PC-9 (cell line): ENCODE results near the gene TBC1D9B. TPM values are rescaled to one million over a fixed set of nuclear protein-coding genes. Genes with fewer than 3 reads are reported as not detected.

ENCODE experiments used
- BruUV-seq: library from RNA; stranded (reverse); fragments of 400-500 nt; replicated peaks from 2 replicates; lab custom pipeline; 2021; lab: Mats Ljungman, UMichigan
- CTCF ChIA-PET: fragments of 300-600 bp; sonication (Branson Sonifier 250); formaldehyde crosslinking; loops from one replicate; lab custom pipeline; 2022; ENCODE audit warnings: antibody characterized with exemption; lab: Charles Lee
- POLR2A ChIA-PET: fragments of 300-600 bp; sonication (Branson Sonifier 250); formaldehyde crosslinking; loops from one replicate; lab custom pipeline; 2022; ENCODE audit warnings: antibody characterized with exemption; ENCODE audit not compliant: unreplicated experiment; lab: Charles Lee
- DNase-seq, 2 experiments: peaks; one replicate each; pipeline versions ENCODE4 v3.0.0 to v3.0.0-alpha.2; 2015 to 2022; ENCODE audit warnings: mixed read lengths in 1 of 2
- H2AFZ ChIP-seq: fragments of 200-600 bp; sonication (generic); 2 replicates; pipeline ENCODE4 v1.8.1; 2017; ENCODE audit warnings: antibody characterized with exemption
- H3F3A ChIP-seq: fragments of 200-600 bp; sonication (generic); 2 replicates; pipeline ENCODE4 v1.8.1; 2017; ENCODE audit warnings: antibody characterized with exemption, mild to moderate bottlenecking, low read depth; ENCODE audit not compliant: insufficient read depth
- H3K27ac ChIP-seq: fragments of 200-600 bp; sonication (generic); 2 replicates; pipeline ENCODE4 v1.6.1; 2016; ENCODE audit warnings: mixed run types
- H3K27me3 ChIP-seq: fragments of 200-600 bp; sonication (generic); 2 replicates; pipeline ENCODE4 v1.6.1; 2016; ENCODE audit warnings: low read depth, mixed run types; ENCODE audit not compliant: insufficient read depth
- H3K36me3 ChIP-seq: fragments of 200-600 bp; sonication (generic); 2 replicates; pipeline ENCODE4 v1.6.1; 2016; ENCODE audit warnings: low read depth, mixed run types
- H3K4me1 ChIP-seq: fragments of 200-600 bp; sonication (generic); replicated peaks from 2 replicates; pipeline ENCODE4 v1.6.1; 2016; ENCODE audit warnings: mixed run types; ENCODE audit not compliant: insufficient read depth
- H3K4me2 ChIP-seq: fragments of 200-600 bp; sonication (generic); 2 replicates; pipeline ENCODE4 v1.6.1; 2017; ENCODE audit warnings: mixed run types
- H3K4me3 ChIP-seq: fragments of 200-600 bp; sonication (generic); 2 replicates; pipeline ENCODE4 v1.6.1; 2016; ENCODE audit warnings: mixed run types
- H3K79me2 ChIP-seq: fragments of 200-600 bp; sonication (generic); 2 replicates; pipeline ENCODE4 v1.6.1; 2017; ENCODE audit warnings: low read depth, mixed run types
- H3K9me2 ChIP-seq: fragments of 200-600 bp; sonication (generic); 2 replicates; pipeline ENCODE4 v1.8.1; 2017; ENCODE audit warnings: mild to moderate bottlenecking; ENCODE audit not compliant: insufficient read depth
- H3K9me3 ChIP-seq: fragments of 200-600 bp; sonication (generic); 2 replicates; pipeline ENCODE4 v1.8.1; 2016; ENCODE audit warnings: low read depth; ENCODE audit not compliant: insufficient read depth
- H4K20me1 ChIP-seq: fragments of 200-600 bp; sonication (generic); 2 replicates; pipeline ENCODE4 v1.8.1; 2017; ENCODE audit not compliant: insufficient read depth
- EZH2 ChIP-seq: fragments of 200-600 bp; sonication (generic); IDR thresholded peaks from 2 replicates; pipeline ENCODE4 v1.8.0; 2017; ENCODE audit warnings: antibody characterized with exemption, low read depth
- intact Hi-C: fragments of 100-400 bp; cut with micrococcal nuclease; formaldehyde crosslinking; loops from one replicate; pipeline ENCODE4 v1.10.0; 2022; ENCODE audit not compliant: unreplicated experiment
- total RNA-seq: library from RNA; stranded (reverse); gene quantifications from 2 replicates; pipeline ENCODE4 v1.2.3, GENCODE V29; 2021
- TF ChIP-seq, protein P1 (sequence below): fragments of 200-600 bp; sonication (generic); conservative IDR thresholded peaks from 2 replicates; pipeline ENCODE4 v1.6.1; 2017; ENCODE audit warnings: mixed run types, antibody characterized with exemption, mild to moderate bottlenecking, moderate library complexity

Gene TBC1D9B
- total RNA-seq, 1 experiment from 2014 or later, result 118 TPM

- intact Hi-C loops, result no loop called here
- H3K4me1 ChIP-seq, result no peaks in the 10 kb centered on the region
- H3K9me3 ChIP-seq, result no peaks in the 10 kb centered on the region
- ChIA-PET POLR2A (interaction anchor here (0.8 kb wide), 1 partner anchor 333 kb away, joined by 6 read pairs; no protein-coding TSS in a partner anchor), CTCF (no interaction called here)
- no peak overlapping the region for H3K27ac ChIP-seq
- H3K79me2 ChIP-seq, result no peaks in the 10 kb centered on the region
- TF ChIP-seq, protein P1, sequence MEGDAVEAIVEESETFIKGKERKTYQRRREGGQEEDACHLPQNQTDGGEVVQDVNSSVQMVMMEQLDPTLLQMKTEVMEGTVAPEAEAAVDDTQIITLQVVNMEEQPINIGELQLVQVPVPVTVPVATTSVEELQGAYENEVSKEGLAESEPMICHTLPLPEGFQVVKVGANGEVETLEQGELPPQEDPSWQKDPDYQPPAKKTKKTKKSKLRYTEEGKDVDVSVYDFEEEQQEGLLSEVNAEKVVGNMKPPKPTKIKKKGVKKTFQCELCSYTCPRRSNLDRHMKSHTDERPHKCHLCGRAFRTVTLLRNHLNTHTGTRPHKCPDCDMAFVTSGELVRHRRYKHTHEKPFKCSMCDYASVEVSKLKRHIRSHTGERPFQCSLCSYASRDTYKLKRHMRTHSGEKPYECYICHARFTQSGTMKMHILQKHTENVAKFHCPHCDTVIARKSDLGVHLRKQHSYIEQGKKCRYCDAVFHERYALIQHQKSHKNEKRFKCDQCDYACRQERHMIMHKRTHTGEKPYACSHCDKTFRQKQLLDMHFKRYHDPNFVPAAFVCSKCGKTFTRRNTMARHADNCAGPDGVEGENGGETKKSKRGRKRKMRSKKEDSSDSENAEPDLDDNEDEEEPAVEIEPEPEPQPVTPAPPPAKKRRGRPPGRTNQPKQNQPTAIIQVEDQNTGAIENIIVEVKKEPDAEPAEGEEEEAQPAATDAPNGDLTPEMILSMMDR, result no peak
- TF ChIP-seq EZH2, result no peak
- H3K36me3 ChIP-seq, result peaks cover 7% of the 10 kb centered on the region
- no TSS peak for BruUV-seq
- no peaks in the 10 kb centered on the region for H3K9me2 ChIP-seq
- no peak overlapping the region for H3K4me2 ChIP-seq
- no peak for DNase-seq
- H3F3A ChIP-seq, result no peaks in the 10 kb centered on the region
- H4K20me1 ChIP-seq, result no peaks in the 10 kb centered on the region; the same call in 1 of the 2 replicates
- no peak overlapping the region for H3K4me3 ChIP-seq
- no peaks in the 10 kb centered on the region for H3K27me3 ChIP-seq
- no peak overlapping the region for H2AFZ ChIP-seq
Observed at GRCh38 chr5:179892255-179892654, 15.4 kb downstream of the TBC1D9B start.

GRCh38 chr5:179890751-179891682 is 16.7 kb downstream of the TBC1D9B start:
- Histone ChIP-seq H3K4me1 (no peaks in the 10 kb centered on the region), H3F3A (no peaks in the 10 kb centered on the region), H3K27ac (no peak overlapping the region), H3K9me3 (no peaks in the 10 kb centered on the region), H3K79me2 (no peaks in the 10 kb centered on the region), H3K4me3 (no peak overlapping the region), H3K9me2 (no peaks in the 10 kb centered on the region), H2AFZ (no peak overlapping the region), H3K27me3 (no peaks in the 10 kb centered on the region), H3K4me2 (no peak overlapping the region), H4K20me1 (no peaks in the 10 kb centered on the region; the same call in 1 of the 2 replicates), H3K36me3 (peaks cover 6% of the 10 kb centered on the region)
- CTCF ChIA-PET, result no interaction called here
- intact Hi-C loops, result no loop called here
- POLR2A ChIA-PET, result no interaction called here
- BruUV-seq, result no TSS peak
- TF ChIP-seq, protein P1, result no peak
- TF ChIP-seq EZH2, result no peak
- DNase-seq, result no peak

- H3K27me3 ChIP-seq, result no peaks in the 10 kb centered on the region
- H4K20me1 ChIP-seq, result no peaks in the 10 kb centered on the region; the same call in 1 of the 2 replicates
- DNase-seq, result no peak
- no peaks in the 10 kb centered on the region for H3K9me2 ChIP-seq
- no peak overlapping the region for H3K27ac ChIP-seq
- ChIA-PET CTCF (no interaction called here), POLR2A (no interaction called here)
- H3K36me3 ChIP-seq, result peaks cover 12% of the 10 kb centered on the region
- no peaks in the 10 kb centered on the region for H3K4me1 ChIP-seq
- H3K4me3 ChIP-seq, result no peak overlapping the region
- H3K9me3 ChIP-seq, result no peaks in the 10 kb centered on the region
- H3K79me2 ChIP-seq, result no peaks in the 10 kb centered on the region
- no peak overlapping the region for H3K4me2 ChIP-seq
- no peak for TF ChIP-seq EZH2
- TF ChIP-seq, protein P1, result no peak
- intact Hi-C loops, result no loop called here
- no TSS peak for BruUV-seq
- H3F3A ChIP-seq, result no peaks in the 10 kb centered on the region
- no peak overlapping the region for H2AFZ ChIP-seq
Observed at GRCh38 chr5:179889885-179890284, 17.8 kb downstream of the TBC1D9B start.
